ENCODE data around the gene C6orf163.
"Not testable (repeated sequence)": the region's sequence is repeated elsewhere in the genome, so short reads cannot be mapped to it uniquely, and the experiment has no call there.

C6orf163 gene

GRCh38 chr6:87344731-87345130 is at the start of gene C6orf163:
Gene C6orf163, plus strand, starts transcription at chr6:87344813. Its CDS starts 287 bp downstream, at chr6:87345100.
- DNase-seq, result no peak

DNA sequence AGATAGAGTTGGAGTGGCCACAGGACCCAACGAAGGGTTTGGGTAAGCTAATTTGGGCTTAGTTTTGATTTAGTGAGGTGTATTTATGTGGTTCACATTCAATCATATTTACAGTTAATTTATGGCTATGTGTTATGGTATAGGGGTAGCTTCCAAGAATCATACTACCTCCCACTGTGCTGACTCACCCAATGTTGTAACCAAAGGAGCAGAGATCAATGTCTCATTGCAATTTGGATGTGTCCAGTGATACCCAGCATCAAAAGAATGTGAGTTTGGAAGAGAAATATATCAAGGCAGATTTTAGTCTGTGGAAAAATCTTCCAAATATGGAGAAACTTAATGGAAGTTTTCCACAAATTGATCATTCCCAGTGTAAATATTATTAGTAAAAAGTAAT is 47.5 kb upstream of the C6orf163 start:
- DNase-seq, result no peak

- DNase-seq, result not testable (repeated sequence)
These were observed 43.3 kb upstream of the C6orf163 start for GRCh38 chr6:87301277-87301676.

DNA sequence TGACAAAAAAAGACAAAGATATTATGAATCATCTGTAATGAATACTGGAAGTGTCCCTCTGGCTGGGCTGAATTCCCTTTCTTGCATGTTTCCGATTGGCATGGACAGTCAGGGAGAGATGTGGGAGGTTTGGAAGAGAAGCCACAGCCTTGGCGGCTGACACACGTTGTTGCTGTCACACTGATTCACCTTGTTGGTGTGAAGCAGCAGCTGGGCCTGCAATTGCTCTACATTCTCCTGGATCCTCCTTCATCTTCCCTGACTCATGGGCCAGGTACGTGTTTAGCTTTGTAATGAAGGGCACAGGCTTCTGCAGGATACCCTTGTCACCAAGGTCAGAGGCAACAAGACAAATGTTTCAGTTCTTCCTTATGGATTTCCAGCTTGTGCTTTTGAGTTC is 35.6 kb upstream of the C6orf163 start:
- DNase-seq, result no peak

DNA sequence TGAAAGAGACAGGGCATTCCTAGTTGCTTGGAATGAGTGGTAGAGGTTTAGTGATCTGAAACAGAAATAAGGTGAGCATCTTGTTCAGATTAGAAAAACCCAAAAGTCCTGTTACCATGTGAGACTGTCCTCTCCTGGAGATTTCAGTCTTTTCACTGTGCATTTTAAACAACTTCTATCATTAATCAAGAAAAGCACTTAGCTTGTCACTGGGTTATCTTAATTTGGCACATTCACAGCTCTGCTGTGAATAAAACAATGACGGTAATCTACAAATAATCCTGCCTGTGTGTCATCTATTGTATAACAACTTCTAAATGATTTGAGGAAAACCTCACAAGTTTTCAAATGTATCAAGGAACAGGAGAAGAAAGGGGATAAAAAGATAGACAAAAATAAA is 31.8 kb upstream of the C6orf163 start:
- DNase-seq, result no peak

DNA sequence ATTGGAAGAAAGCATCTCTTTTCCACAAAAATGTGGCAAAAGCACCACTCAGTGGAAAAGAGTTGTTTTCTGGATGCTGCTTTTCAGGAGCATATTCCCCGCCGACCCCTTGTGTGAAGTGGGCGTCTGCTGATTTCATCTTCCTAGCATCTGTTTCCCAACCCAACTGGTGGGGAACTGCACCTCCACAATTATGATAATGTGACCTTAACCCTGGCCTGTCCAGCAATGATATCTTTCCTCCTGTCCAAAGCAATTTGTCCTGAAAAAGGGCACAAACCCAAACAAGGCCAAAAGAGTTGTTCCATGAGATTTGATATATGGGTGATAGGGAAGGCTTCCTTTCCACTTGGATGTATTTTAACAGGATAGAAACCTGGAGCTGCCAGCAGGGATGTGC is 29.5 kb upstream of the C6orf163 start:
- no peak for DNase-seq

DNA sequence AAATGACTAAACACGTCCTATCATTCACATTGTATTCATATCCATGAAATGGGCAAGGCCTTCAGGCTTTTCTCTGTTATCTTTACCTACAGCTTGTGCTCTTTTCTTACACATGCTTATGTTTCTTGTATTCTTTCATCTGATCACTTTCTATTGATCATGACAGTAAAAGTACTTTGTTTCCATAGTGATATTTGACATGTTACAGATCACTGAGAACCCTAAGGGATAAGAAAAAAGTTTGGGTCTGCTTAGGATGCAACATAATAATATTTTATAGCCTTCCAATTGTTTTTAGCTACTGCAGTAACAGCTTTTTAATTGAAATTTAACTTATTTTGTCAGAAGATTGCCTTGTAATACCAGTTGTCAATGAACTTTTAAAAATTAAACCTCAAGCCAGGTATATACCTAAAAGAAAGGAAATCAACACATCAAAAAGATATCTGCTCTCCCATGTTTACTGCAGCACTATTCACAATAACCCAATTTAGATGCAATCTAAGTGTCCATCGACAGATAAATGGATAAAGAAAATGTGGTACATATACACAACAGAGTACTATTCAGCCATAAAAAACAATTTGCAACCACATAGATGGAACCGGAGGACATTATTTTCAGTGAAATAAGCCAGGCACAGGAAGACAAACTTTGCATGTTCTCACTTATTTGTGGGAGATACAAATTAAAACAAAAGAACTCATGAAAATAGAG is 25.2 kb upstream of the C6orf163 start:
- no peak for DNase-seq

DNA sequence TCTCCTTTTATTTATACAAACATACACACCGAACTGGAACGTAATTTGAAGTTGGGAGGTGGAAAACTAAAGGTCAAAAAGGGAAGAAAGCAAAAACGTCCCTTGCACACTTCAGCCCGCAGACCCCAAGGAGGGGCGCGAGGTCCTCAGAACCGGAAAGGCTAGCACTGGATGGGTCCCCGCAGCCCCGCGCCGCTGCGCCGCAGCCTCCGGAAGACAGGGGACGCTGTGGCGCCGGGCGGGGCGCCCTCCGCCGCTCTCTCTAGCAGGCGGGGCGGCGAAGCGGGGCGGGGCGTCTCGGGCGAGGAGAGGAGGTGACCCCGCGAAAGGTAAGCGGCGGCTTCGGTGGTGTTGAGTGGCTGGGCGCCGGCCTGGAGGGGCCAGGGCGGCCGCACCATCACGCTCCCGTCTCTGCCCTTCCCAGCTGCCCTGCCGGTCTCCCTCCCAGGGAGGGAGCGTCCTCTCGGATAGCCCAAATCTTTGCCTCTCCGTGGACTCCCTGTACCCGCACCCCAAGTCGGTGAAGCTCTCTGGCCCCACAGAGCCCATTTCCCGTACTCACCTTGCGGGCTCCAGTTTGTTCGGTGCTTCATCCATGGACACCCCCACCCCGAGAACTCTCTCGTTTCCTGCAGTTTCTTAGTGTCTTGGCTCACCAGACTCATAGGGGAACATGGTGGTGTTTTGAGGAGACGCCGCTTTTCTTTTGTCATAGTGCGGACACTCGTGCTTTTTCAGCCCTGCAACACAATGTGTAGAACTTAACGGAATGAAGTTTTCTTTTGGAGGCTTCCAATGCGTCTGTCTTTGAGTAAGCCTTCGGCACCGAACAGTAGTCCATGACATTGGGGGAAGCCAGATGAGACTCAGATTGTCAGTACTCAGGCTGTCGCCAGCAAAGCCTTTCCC is 22.1 kb upstream of the C6orf163 start, which contains the start of gene SMIM8:
SMIM8 (plus strand) TSS at position 285 of the 909 bp plus-strand sequence. CDS start 14,444 bp downstream, outside the sequence.
- peak; percentile 89 for DNase-seq

DNA sequence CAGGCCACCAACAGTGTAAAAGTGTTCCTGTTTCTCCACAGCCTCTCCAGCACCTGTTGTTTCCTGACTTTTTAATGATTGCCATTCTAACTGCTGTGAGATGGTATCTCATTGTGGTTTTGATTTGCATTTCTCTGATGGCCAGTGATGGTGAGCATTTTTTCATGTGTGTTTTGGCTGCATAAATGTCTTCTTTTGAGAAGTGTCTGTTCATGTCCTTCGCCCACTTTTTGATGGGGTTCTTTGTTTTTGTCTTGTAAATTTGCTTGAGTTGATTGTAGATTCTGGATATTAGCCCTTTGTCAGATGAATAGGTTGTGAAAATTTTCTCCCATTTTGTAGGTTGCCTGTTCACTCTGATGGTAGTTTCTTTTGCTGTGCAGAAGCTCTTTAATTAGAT is 20.7 kb upstream of the C6orf163 start:
- DNase-seq, result not testable (repeated sequence)

DNA sequence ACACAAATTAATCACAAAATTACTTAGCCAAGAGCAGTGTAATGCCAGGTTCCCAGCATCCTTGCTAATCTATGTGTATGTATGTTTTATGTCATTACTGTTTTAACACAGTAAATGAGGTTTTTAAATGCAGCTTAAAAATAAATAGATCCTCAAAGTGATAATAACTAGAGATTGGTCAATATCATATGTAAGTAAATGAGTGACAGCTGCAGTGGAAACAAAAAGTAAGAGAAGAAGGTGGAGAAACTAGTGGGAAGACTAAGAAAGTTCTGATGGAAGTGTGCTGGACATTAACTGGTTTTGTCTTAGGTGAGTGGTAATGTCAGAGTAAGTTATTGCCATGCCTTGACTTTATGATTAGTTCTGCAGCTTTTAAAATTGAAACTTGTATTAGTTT is 13.7 kb upstream of the C6orf163 start:
- no peak for DNase-seq

GRCh38 chr6:87333033-87333432 is 11.6 kb upstream of the C6orf163 start:
- DNase-seq, result no peak

DNA sequence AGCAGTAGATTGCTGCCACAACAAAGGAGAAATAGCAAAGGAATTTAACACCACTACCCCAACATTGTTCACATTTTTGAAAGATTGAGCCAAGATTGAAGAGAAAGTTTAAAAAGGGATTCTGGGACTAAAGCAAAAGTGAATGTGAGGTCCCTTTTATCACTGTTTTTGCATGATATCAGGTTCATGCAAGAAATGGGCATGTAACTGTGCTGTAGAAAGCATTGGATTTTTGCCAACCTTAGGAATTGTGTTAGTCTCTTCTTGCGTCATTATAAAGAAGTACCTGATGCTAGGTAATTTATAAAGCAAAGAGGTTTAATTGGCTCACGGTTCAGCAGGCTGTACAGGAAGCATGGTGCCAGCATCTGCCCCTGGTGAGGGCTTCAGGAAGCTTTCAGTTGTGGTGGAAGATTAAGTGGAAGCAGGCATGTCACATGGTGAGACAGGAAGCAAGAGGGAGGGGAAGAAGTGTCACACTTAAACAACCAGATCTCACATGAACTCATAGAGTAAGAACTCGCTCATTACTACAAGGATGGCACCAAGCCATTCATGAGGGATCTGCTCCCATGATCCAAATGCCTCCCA is 10.9 kb upstream of the C6orf163 start:
- peak; percentile 18 for DNase-seq

DNA sequence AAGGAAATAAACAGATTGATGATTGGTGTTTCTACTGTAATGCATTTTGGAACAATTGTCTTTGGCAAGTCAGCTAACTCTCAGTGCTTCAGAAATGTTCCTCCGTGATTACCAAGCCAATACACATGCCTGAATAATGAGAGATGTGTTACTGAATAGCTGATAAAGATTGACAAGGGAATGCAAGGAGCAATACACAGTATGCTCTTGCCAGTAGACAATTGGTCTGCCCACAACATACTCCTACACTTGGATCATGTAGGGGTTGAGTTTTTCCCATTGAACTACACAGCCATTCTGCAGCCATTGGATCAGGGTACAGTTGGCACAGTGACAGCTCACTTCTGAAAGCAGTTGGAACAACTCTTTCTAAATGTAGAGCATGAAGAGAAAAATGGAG is 9.9 kb upstream of the C6orf163 start:
- no peak for DNase-seq

GRCh38 chr6:87336367-87336766 is 8.2 kb upstream of the C6orf163 start:
- no peak for DNase-seq

DNA sequence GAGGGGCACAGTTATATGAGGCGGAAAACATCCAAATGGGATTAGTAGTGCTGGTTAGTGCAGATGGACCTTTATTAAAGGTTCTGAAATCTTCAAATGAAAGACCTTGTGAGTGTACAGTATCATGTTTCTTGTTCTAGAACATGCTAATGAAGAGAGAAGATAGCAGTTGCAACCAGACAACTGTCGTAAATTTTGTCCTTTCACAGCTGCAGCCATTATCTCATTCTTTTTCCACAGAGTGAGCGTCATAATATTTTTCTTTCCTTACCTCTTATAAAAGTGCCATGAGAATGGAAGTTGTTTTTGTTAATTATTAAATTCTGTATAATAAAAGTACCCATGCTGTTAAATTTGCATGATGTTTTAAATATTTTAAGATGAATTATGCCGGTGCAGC is 4.4 kb upstream of the C6orf163 start:
- DNase-seq, result no peak

- no peak for DNase-seq
These were observed 3.5 kb upstream of the C6orf163 start for GRCh38 chr6:87341158-87341557.

DNA sequence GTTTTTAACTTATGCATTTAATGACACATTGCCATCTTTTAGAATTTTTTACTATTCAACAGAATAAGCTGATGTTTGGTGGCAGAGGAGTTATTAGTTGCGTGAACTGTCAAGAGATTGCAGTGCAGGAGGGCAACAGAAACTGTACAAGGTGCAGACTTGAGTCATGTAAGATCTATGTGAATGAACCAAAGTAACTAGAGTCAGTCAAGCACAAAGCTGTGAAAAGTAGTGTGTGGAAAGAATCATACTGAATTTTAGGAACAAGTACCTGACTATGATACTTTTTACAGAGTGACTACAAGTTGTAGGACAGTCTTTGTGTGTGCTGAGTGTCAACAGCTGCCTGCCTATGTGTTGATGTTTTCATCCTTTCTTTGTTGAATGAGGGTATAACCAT is 2.7 kb upstream of the C6orf163 start:
- no peak for DNase-seq

DNA sequence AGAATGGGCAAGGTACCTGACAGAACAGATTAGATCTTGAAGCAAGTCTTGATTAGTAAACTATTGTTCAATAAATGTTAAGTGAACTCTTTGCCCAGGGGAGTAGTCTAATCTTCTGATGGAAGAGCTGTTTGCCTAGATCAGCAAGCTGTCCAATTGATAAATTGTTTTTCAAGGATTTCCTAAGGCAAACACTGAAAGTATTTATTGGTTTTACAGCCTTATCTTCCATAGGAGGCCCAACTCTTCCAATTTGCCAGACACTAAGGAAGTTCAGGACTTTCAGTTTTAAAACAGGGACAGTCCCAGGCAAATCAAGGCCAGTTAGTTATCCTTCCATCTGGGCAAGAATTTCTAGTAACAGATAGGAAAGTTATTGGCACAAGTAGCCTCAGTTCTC is 1.8 kb upstream of the C6orf163 start:
- no peak for DNase-seq

DNA sequence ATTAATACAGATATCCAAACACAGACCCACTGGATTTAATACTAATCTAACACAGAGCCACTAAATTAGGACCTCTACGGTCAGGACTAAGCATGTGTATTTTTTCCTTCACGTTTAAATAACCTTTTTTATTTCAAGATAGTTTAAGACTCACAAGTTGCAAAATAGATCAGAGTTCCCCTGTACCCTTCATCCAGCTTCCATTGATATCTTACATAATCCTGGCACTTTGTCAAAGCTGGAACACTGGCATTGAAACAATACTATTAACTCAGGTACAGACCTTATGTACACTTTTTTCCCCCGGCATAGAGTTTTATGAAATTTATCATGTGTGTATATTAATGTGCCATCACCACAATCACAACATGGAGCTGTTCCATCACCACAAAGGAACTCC is 2.1 kb downstream of the C6orf163 start:
- DNase-seq, result no peak

DNA sequence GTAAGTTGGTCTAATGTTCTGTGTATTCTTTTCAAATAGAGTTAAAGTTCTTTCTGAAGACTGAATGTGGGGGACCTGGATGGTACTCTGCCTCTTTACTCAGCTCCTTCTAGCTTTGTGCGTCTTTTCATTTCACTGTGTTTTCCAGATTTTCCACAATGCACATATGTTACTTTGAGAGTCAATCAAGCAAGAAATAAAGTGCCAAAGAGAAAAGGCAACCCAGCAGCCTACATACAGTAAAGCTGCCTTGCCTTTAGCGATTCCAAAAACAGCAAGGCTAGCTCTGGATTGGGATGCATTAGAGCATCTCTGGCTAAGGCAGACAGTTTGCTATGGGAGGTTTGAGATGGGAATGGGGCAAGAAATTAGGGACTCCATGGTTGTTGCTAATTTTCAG is 5.3 kb downstream of the C6orf163 start:
- no peak for DNase-seq

- no peak for DNase-seq
These were observed 5.9 kb downstream of the C6orf163 start for GRCh38 chr6:87350516-87350915.

GRCh38 chr6:87351583-87351982 is 7.0 kb downstream of the C6orf163 start:
- no peak for DNase-seq

DNA sequence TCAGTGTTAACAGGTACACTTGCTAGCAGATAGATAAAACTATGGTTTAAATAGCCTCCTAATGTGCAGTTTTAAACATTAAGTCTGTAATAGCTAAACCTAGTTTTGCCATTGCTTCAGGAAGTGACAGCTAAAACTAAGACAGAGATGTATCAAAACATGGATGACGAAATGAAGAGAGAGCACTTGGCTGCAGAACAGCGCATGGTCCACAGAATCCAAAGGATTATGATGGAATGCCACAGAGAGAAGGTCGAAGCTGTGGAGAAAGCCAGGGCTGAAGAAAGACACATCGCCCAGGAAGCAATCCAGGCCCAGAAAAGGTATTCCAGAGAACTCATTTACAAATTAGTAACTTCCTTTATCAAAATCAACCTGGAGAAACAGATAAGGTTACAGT is 11.6 kb downstream of the C6orf163 start:
- DNase-seq, result no peak

Measured in CD4-positive, alpha-beta T cell treated with Interleukin-6 for 4 hours (primary cell).